Hematopoietic multipotent progenitor cell treated with erythropoietin and hydrocortisone succinate and interleukin-3 and kit ligand, for 4 days (in vitro differentiated cells): ENCODE results near the gene LRRN2.

Experiments
- DNase-seq: peaks from one replicate; pipeline ENCODE4 v3.0.0-alpha.2; 2015

The LRRN2 gene

DNA sequence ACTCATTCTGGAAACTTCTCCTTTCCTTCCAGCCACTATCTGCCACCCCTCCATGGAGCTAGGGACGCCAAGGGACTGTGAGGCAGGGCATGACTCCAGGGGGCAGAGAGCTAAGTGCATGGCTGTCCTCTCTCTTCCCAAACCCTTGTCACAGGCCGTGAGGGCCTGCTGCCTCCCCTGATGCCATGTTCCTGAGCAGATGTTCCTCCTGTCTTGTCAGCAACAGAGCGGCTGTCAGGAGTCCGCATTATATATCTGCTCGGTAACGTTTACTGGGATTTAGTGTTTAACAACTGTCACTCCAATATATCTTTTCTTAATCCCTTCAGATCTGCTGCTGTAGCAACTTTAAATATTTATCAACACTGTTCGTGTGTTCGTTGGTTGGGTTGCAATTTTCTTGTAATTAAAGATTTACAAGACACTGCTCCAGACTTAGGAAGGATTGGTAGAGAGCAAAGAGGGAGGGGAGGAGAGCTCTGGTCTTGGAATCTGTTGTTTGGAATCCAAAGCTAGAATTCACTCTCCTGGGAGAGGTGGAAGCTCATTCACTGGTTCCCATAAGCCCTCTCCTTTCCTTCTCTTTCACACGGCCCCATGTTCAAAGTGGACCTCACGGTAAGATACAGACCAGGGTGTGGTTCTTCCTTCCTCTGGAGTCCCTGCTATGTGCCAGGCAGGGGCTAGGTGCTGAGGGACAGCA is 93.1 kb downstream of the LRRN2 start:
- DNase-seq = no peak

DNA sequence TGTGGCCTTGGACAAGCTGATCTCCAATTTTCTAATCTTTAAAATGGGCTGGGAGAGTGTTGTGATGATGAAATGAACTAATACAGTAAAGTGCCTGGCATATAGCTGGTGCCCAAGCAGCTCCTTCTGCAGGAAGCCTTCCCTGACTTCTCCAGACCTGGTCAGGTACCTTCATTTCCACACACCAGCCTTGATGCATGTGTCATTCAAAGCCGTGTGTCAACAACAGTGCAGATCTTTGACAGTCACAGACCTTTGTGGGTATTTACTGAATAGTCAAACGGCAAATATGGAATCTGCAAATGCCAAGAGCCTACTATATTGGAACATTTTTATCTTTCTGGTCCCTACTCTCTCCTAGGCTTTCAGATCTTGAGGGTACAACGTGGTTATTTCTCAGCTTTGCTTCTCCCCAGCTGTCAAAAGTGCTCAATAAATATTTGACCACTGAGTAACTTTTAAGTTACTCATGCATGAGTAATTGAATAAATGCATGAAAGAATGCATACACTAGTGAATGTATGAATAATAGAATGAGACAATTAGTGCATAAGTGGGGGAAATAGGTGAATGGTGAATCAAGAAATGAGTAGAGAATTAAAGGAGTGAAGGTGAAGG is 94.0 kb downstream of the LRRN2 start:
- no peak for DNase-seq

- DNase-seq = peak; percentile 15
Measured at GRCh38 chr1:204589409-204590038, 96.0 kb downstream of the LRRN2 start.

- no peak for DNase-seq
Measured at GRCh38 chr1:204588826-204589225, 96.7 kb downstream of the LRRN2 start.

GRCh38 chr1:204587621-204588020 is 97.9 kb downstream of the LRRN2 start:
- DNase-seq = no peak

GRCh38 chr1:204584699-204585372 is 100.7 kb downstream of the LRRN2 start:
- DNase-seq = no peak

DNA sequence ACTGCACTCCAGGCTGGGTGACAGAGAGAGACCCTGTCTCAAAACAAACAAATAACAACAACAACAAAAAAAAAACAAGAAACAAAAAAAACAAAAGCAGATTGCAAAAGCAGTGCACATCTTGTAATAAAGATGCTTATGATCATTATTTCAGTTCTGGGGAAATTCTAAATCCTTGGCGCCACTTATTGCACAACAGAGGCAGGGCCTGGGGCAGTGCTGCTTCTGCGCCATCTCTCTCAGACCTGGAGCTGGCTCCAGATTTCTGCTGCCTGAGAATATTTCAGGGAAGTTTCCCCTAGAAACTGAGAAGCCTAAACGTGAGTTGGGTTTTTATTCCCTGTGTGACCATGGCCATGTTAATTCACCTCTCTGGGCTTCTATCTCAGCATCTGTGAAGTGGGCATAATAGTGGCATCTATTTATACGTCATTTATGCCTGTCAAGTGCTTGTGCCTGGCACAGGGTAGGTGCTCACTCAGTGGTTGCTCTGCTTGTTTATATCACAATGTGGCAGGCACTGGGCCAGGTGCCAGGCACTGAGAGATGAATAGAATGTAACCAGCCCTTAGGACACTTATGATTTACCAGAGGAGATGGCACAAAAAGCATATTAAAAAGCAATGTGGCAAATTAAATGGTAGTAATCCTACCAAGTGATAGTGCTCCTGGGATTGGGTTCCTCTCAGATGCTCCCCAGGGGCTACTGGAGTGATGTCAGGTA is 101.5 kb downstream of the LRRN2 start:
- DNase-seq = no peak

DNA sequence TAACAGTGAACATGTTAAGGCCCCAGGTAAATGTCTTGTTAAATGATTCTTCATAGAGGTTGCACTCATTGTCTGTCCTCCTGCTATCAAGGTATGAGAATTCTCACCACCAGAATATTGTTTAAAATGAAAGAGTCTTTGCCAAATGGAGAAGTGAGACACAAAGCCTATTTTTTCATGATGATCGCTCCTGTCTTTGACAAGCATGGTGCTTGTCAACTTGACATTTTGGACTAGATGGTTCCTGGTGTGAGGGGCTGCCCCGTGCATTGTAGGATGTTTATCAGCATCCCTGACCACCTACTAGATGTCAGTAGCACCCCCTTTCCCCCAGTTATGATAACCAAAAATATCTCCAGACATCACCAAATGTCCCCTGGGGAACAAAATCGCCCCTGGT is 103.8 kb downstream of the LRRN2 start:
- DNase-seq = no peak

GRCh38 chr1:204580862-204581261 is 104.7 kb downstream of the LRRN2 start:
- DNase-seq = no peak

DNA sequence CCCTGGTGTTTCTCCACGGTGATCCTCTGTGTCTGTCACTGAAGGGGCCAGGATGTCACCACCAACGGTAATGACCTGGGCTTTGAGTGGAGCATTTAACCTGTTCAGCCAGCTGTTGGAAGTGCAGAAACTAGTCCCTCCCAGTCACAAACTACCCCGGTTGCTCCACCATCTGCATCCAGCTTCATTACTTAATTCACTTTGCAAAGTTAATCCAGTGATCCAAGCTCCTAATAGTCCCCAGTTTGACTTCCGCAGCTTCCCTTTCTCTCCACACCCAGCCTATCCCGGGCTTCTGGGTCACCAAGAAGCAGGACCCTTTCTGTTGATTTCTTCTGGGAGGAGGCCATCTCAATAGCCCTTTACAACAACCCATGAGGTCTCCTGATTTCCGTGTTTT is 105.9 kb downstream of the LRRN2 start:
- DNase-seq = no peak

DNA sequence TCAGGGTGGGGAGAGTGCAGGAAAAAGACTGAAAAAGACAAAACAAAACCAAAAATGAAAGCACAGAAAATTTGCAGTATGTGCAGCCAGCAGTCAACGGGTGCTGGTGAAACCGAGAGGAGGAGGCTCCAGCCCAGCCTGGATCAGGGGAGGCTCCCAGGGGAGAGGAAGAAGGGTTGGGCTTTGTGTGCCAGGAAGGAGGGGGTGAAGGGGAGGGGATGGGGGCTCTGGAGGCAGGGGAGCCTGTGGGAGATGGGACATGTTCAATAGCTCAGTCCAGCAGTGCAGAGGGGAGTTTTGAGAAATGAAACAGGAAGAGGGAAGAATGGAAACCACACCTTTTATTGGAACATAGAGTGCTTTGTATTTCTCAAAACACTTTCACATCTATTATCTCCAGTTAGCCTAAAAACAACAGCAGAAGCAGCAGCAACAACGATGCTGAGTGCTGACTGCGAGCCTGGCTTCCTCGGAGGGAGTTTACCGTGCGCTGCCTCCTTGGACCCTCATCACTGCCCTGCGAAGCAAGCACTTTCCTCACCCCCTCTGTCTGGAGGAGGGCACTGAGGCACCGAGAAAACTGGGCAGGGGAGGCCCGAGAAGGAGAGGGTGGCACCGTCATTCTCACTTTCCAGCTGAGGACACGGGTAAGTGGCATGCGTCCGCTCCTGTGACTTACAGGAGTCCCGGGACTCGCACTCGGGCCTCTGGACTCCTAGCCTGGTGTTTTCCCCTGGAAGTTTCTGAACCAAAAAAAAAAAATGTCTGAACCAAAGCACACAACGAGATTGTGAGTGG is 106.5 kb downstream of the LRRN2 start:
- DNase-seq = no peak

DNA sequence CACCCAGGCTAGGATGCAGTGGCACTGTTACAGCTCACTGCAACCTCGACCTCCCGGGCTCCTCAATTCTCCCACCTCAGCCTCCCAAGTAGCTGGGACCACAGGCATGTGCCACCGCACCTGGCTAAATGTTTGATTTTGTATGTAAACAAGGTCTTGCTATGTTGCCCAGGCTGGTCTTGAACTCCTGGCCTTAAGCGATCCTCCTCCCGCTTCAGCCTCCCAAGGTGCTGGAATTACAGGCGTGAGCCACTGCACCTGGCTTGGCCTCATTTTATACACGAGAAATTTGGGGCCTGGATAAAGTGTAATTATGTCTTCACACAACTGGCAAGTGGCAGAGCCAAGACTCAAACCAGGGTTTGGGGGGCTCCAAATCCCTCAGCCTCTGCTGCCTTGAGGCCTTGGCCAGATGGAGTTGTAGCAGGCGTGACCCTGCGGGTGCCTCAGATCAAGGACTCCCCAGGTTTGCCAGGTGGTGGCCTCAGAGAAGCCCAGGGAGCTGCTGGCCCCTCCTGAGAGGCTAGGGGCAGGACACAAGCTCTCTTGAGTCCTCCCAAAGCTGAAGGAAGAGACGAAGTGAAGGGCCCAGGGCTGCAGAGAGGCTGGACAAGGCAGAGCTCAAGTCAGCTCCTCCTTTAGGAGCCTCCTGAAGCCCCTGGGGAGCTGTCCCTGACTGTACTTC is 107.6 kb downstream of the LRRN2 start:
- no peak for DNase-seq

GRCh38 chr1:204576422-204576821 is 109.1 kb downstream of the LRRN2 start:
- no peak for DNase-seq

DNA sequence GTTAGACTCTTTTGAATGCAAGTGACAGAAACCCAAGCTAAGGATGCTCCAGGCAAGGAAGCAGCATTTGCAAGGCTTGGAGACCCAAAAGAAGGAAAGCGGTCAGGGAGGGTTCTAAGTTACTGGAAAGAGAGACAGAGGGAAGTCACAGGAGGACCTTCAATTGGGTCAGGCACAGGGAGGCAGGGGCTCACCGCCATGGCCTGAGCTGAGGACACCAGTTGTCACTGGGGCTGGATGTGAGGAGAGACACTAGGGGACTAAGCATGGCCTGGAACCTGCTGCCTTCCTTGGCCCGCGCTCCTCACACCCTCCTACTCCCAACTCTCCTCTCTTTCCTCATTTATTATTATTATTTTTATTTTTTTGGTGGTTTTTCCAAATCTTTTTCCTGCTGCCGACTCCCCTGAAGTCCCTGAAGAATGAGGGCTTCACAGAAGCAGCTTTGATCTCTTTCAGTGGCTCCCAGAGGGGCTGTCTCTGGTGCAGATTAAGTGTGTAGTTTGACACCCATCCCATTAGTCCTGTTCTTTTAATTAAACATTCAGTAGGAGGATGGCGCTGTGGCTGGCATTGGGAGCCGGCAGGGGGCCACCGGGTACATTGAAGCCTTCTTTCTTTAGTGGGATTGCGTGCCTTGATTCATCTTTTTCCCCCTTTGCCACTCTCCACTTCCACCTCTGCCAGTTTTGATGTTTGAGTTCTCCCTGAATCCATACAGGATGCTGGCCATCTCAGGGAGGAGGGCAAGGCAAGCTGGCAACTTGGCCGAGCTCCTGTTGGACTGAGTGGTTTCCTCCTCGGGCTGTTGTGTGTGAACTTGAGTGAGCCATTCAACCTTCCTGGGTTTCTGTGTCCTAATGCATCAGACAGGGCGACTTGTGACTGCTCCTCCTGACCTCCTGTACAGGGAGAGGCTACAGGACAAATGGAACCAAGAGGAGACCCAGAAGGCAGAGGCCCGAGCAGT is 110.0 kb downstream of the LRRN2 start:
- DNase-seq = no peak

- no peak for DNase-seq
Measured at GRCh38 chr1:204574865-204575163, 110.7 kb downstream of the LRRN2 start.

- no peak for DNase-seq
Measured at GRCh38 chr1:204574016-204574864, 111.3 kb downstream of the LRRN2 start.

GRCh38 chr1:204572923-204573922 is 112.3 kb downstream of the LRRN2 start:
- DNase-seq = no peak

DNA sequence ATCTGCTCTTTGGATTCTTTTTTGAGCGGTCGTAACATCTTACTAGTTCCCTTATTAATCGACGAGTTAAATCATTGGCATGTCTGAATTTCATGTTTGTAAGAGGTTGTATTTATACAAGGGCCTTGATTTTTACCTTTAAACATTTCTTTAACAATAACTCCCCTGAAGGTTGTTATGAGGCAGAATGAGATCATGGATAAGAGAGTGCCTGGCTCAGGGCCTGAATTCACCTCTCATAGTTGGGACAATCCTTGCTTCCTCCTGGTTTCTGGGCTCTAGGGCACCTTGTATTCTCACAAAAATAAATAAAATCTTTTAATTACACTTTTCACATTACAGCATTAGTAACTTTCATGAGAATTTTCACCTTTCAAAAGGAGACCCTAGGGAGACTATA is 113.9 kb downstream of the LRRN2 start:
- DNase-seq = no peak
